HG02981 (cell line): Measurements from ENCODE around the gene GALNT10.
"Not testable (repeated sequence)": the region's sequence is repeated elsewhere in the genome, so short reads cannot be mapped to it uniquely, and the experiment has no call there.

Source experiments
- ATAC-seq: cut with Tn5 transposase; IDR thresholded peaks from one replicate; pipeline ENCODE4 v1.9.1; 2021; ENCODE audit warnings: mild to moderate bottlenecking, moderate library complexity; ENCODE audit not compliant: unreplicated experiment

GALNT10 gene

GRCh38 chr5:154190595-154191304, at the start of gene GALNT10:
Gene GALNT10 (plus strand): TSS chr5:154190733. CDS start chr5:154190867, 134 bp downstream.
- peak; percentile 73 for ATAC-seq

GRCh38 chr5:154141745-154142221, 48.8 kb upstream of the GALNT10 start:
- ATAC-seq, result no peak

- ATAC-seq, result no peak
Observed at GRCh38 chr5:154143211-154143641, 47.3 kb upstream of the GALNT10 start.

GRCh38 chr5:154145268-154145667, 45.3 kb upstream of the GALNT10 start:
- no peak for ATAC-seq

GRCh38 chr5:154146409-154146808, 44.1 kb upstream of the GALNT10 start:
- ATAC-seq, result no peak

GRCh38 chr5:154147666-154148065, 42.9 kb upstream of the GALNT10 start:
- ATAC-seq, result no peak

GRCh38 chr5:154150471-154150870, 40.1 kb upstream of the GALNT10 start:
- ATAC-seq, result not testable (repeated sequence)

- ATAC-seq, result no peak
Observed at GRCh38 chr5:154157483-154158378, 32.8 kb upstream of the GALNT10 start.

GRCh38 chr5:154158379-154158737, 32.2 kb upstream of the GALNT10 start:
- ATAC-seq, result no peak

GRCh38 chr5:154159343-154159742, 31.2 kb upstream of the GALNT10 start:
- no peak for ATAC-seq

- no peak for ATAC-seq
Observed at GRCh38 chr5:154162539-154163151, 27.9 kb upstream of the GALNT10 start.

GRCh38 chr5:154163327-154164248, 26.9 kb upstream of the GALNT10 start:
- ATAC-seq, result no peak

- ATAC-seq, result no peak
Observed at GRCh38 chr5:154164249-154164581, 26.3 kb upstream of the GALNT10 start.

- no peak for ATAC-seq
Observed at GRCh38 chr5:154165886-154166285, 24.6 kb upstream of the GALNT10 start.

- no peak for ATAC-seq
Observed at GRCh38 chr5:154166901-154167791, 23.4 kb upstream of the GALNT10 start.

- ATAC-seq, result no peak
Observed at GRCh38 chr5:154168395-154168794, 22.1 kb upstream of the GALNT10 start.

- ATAC-seq, result no peak
Observed at GRCh38 chr5:154172785-154173184, 17.7 kb upstream of the GALNT10 start.

- no peak for ATAC-seq
Observed at GRCh38 chr5:154174091-154174490, 16.4 kb upstream of the GALNT10 start.

- no peak for ATAC-seq
Observed at GRCh38 chr5:154176181-154176580, 14.4 kb upstream of the GALNT10 start.
